ENCODE results near the gene ZNF12.
"Not testable (repeated sequence)": the region's sequence is repeated elsewhere in the genome, so short reads cannot be mapped to it uniquely, and the experiment has no call there.

ZNF12 gene

GRCh38 chr7:6706666-6707407, at the start of gene ZNF12:
Gene ZNF12 (minus strand): TSS chr7:6706947. CDS start chr7:6705173, 1,774 bp downstream.
- DNase-seq: peak; percentile 94

GRCh38 chr7:6753964-6754363, 47.2 kb upstream of the ZNF12 start, which contains the start of gene RSPH10B2:
Gene RSPH10B2 (plus strand): TSS chr7:6754103. CDS start chr7:6757678, 3,575 bp downstream.
- DNase-seq: not testable (repeated sequence)

GRCh38 chr7:6750173-6750572, 43.4 kb upstream of the ZNF12 start:
- not testable (repeated sequence) for DNase-seq

- DNase-seq: not testable (repeated sequence)
Observed at GRCh38 chr7:6749335-6749734, 42.6 kb upstream of the ZNF12 start.

DNA sequence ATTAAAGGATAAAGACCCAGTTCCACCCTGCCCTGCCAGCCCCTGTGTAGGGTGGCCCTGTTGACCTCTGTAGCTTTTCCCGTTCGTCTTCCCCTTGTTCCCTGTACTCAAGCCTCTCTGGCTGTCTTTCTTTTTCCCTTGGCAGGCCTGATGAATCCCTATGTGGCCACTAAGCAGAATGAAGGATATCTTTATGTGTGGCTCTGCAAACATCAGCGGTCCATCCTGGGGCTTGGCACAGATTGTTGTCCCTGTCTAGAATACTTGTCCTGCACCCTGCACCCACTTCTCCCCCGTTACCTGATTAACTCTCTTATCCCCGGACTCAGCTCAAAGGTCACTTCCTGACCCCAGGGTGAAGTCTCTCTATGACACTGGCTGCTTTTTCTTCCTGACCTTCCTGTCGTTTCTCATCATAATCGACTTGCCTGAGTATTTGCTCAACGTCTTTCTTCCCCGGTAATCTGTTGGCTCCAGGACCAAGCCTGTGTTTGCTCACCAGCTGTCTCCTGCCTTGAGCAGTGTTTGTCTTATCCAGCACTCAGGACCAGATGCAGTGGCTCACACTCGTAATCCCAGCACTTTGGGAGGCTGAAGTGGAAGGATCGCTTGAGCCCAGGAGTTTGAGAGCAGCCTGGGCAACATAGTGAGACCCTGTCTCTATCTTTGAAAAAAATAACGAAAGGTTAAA, 37.8 kb upstream of the ZNF12 start:
- DNase-seq: not testable (repeated sequence)

DNA sequence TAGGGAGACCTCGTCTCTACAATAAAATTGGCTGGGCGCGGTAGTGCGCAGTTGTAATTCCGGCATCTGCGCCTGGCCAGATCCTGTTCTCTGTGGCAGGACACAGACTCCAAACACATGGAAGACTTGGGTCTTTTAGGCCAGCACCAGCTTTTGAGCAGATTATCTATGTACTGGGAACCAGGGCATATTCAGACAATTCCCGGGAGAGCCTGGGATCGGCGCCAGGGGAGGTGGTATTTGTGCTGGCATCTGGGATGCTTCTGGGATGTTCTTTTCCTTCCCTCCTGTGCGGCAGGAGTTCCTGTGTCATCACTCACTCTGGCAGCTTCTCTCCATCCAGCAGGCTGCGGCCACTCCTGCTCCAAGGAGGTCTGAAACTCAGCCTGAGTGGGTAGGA, 31.7 kb upstream of the ZNF12 start:
- not testable (repeated sequence) for DNase-seq

GRCh38 chr7:6730343-6730633, 23.5 kb upstream of the ZNF12 start:
- DNase-seq: peak; percentile 21

- DNase-seq: peak; percentile 85
Observed at GRCh38 chr7:6729492-6730342, 23.0 kb upstream of the ZNF12 start.

DNA sequence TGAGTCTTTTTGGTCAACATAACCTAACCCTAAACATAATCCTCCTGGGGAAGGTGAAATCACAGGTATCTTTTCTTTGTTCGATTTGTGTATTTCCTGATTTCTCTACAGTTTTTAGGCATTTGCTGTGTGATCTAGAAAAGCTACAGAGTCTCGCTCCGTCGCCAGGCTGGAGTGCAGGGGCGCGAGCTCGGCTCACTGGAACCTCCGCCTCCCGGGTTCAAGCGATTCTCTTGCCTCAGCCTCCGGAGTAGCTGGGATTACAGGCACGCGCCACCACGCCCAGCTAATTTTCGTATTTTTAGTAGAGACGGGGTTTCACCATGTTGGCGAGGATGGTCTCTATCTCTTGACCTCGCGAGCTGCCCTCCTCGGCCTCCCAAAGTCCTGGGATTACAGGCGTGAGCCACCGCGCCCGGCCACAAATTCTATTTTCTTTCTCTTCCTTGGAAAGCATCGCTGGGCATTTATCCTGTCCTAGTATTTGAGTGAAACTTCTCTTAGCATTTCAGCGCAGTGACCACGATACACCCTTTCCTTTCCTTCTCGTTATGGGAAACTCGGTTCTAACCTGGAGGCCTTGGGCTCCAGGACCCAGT, 22.2 kb upstream of the ZNF12 start:
- DNase-seq: not testable (repeated sequence)

DNA sequence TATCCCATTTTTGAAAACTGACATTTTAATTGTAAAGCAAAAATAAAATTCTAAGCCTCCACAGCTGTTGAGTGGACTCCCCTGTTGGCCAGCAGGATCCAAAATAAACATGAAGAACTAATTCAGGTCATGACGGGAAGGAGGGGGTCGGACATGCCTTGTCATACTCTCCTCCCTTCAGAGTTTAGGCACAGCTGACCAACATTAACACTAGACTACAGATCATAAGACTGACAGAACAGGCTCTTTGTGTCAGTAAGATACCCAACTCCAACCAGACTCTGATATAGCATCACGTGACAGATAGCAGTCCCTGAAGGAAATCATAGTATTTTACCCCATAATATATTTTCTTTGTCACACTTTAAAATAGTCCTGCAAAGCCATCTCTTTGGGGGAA, 20.9 kb upstream of the ZNF12 start:
- no peak for DNase-seq

GRCh38 chr7:6726341-6726740, 19.6 kb upstream of the ZNF12 start:
- DNase-seq: not testable (repeated sequence)

GRCh38 chr7:6725003-6725402, 18.3 kb upstream of the ZNF12 start:
- no peak for DNase-seq

GRCh38 chr7:6724351-6724750, 17.6 kb upstream of the ZNF12 start:
- not testable (repeated sequence) for DNase-seq

DNA sequence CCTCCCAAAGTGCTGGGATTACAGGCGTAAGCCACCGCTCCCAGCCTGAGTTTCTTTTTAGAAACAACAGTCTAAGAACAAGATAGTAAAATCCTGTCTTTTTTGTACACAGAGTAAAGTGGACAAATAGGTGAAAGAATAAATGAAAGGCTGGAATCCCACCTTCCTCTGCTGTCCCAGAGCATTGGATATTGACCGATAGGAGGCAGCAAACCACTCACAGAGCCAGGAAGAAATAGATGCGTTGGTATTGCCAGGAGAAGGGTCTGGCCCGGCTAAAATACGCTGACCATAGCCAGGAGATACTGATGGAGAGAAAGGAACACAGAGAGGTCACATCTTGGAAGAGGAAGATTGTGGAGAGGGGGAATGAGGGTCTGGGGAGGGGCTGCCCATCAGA, 11.4 kb upstream of the ZNF12 start:
- DNase-seq: no peak

DNA sequence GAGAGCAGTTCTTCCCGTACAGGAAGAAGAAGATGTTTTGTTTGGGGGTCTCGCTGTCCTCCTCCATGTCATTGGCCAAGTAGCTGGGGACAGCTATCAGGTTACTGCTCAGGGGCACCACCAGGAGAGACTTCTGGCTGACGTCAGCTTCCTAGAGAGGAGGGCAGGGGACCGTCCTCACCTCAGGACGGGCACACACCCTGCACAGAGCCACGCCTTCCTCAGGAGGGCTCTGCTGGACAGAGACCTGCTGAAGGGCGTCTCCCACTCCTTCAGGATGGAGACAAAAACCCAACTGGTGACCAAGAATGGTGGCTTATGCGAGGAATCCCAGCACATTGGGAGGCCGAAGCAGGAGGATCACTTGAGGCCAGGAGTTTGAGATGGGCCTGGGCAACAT, 9.2 kb upstream of the ZNF12 start:
- not testable (repeated sequence) for DNase-seq

GRCh38 chr7:6714360-6714759, 7.6 kb upstream of the ZNF12 start:
- no peak for DNase-seq

GRCh38 chr7:6709808-6710207, 3.1 kb upstream of the ZNF12 start:
- no peak for DNase-seq

- DNase-seq: no peak
Observed at GRCh38 chr7:6708304-6708703, 1.6 kb upstream of the ZNF12 start.

DNA sequence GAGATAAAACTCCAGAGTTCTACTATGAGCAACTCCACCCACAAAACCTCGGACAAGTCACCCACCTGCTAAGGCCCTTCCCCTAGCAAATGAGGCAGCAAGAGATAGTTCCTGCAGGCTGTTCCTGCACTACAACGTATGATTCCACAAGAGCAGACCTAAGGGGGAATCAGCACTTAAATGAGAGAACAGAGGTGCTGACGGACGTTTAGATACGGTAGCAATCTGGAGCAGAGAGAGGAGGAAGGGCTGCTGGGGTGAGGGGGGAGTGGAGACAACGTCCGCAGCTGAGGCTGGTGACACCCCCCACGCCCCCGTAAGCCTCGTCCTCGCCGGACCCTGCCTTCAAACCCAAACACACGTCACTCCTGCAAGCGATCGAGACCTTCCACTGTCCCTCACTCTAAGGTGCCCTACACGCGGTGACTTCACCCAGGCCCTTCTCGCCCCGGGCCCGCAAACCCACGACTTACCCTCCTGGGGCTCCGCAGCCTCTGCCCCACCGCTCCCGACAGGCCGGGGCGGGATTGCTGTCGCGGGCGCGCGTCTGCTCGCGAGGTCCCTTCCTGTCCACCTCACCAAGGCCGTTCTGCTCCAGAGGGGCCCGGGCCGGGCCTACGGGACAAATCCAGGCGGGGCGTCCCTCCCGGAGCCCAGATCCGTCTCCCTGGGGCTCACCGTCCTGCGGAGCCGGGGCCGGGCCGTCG, 635 bp downstream of the ZNF12 start:
- DNase-seq: peak; percentile 34

- no peak for DNase-seq
Observed at GRCh38 chr7:6701860-6702259, 4.9 kb downstream of the ZNF12 start.

GRCh38 chr7:6700793-6701192, 6.0 kb downstream of the ZNF12 start:
- DNase-seq: no peak

GRCh38 chr7:6691609-6692106, 15.1 kb downstream of the ZNF12 start:
- no peak for DNase-seq
